Fibroblast of mammary gland (primary cell): Measurements from ENCODE around the gene DRAXIN.

ENCODE experiments used
- DNase-seq: peaks from one replicate; pipeline ENCODE4 v3.0.0-alpha.2; 2010; ENCODE audit warnings: low read depth
- H3K4me3 ChIP-seq: 2 replicates; pipeline ENCODE4 v1.5.1; 2011; ENCODE audit warnings: low read depth, mild to moderate bottlenecking, low read length, moderate library complexity; ENCODE audit not compliant: control insufficient read depth
- CTCF ChIP-seq: conservative IDR thresholded peaks from 2 replicates; pipeline ENCODE4 v1.5.1; 2011; ENCODE audit warnings: low read depth, low read length, inconsistent platforms; ENCODE audit not compliant: control insufficient read depth, insufficient read depth

The DRAXIN gene

GRCh38 chr1:11670747-11671146, 20.8 kb upstream of the DRAXIN start:
- no peak for DNase-seq
- H3K4me3 ChIP-seq, result no peak overlapping the region
- no peak for TF ChIP-seq CTCF

- TF ChIP-seq CTCF, result no peak
- no peak overlapping the region for H3K4me3 ChIP-seq
- DNase-seq, result no peak
These were observed 20.3 kb upstream of the DRAXIN start for GRCh38 chr1:11671205-11671543.

- H3K4me3 ChIP-seq, result no peak overlapping the region
- no peak for DNase-seq
- no peak for TF ChIP-seq CTCF
These were observed 19.8 kb upstream of the DRAXIN start for GRCh38 chr1:11671544-11672286.

GRCh38 chr1:11673089-11673769, 18.3 kb upstream of the DRAXIN start:
- no peak overlapping the region for H3K4me3 ChIP-seq
- no peak for TF ChIP-seq CTCF
- DNase-seq, result no peak

- DNase-seq, result no peak
- H3K4me3 ChIP-seq, result no peak overlapping the region
- no peak for TF ChIP-seq CTCF
These were observed 17.0 kb upstream of the DRAXIN start for GRCh38 chr1:11674488-11674887.

- no peak for TF ChIP-seq CTCF
- H3K4me3 ChIP-seq, result no peak overlapping the region
- no peak for DNase-seq
These were observed 16.2 kb upstream of the DRAXIN start for GRCh38 chr1:11675325-11675724.
